ENCODE results near the gene ZNF664.

The ZNF664 gene

DNA sequence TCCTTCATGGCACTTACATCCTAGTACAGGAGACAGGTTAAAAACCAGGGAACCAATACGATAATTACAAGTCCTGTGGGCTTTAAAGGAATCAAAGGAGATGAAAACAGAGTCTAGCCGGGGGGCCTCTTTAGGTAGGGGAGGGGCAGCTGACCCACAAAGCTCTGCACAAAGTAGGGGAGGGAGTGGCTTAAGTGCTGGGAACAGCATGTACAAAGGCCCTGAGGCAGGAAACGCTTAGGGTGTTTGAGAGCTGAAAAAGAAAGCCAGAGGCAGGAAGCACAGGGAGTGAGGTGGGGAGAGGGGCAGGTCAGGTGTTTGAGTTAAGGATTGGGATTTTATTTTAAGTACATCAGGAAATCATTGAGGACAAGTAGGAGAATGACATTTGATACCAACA is 37.7 kb downstream of the ZNF664 start:
- DNase-seq (ENCODE audit: low read depth), result no peak

DNA sequence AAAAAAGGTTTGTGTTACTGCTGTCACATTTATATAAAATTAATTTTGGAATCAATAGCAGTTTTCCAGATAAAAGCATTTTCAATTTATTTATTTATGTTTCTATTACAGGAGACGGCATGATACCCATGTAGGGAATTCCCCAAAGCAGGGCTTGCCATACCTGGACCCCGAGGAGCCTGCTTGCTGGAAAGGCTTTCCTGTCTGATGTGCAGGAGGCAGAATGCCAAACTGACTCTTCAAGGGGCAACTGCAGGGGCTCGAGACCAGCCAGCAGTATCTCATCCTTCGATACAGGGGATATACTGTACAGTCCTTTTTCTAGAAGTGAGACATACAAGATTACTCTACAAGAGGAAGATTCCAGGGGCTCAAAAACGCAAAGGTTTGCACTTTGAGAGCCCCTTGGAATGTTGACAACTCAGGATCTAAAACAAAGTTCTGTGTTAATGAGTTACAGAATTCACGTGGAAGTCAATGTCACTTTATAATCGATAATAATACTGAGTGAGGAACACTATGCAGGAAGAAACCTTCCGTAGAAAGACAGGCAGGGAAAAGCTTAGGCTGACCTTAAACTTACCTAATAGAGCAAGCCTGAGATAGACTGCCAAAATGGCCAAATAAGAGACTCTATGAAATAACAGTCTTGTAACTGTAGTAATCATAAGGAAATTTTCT is 38.6 kb downstream of the ZNF664 start:
- DNase-seq (ENCODE audit: low read depth), result no peak

GRCh38 chr12:124013073-124013472 is 40.1 kb downstream of the ZNF664 start:
- no peak for DNase-seq (ENCODE audit: low read depth)

GRCh38 chr12:124015494-124016461 is 42.8 kb downstream of the ZNF664 start:
- DNase-seq (ENCODE audit: low read depth), result no peak

GRCh38 chr12:124017064-124017463 is 44.0 kb downstream of the ZNF664 start:
- no peak for DNase-seq (ENCODE audit: low read depth)

DNA sequence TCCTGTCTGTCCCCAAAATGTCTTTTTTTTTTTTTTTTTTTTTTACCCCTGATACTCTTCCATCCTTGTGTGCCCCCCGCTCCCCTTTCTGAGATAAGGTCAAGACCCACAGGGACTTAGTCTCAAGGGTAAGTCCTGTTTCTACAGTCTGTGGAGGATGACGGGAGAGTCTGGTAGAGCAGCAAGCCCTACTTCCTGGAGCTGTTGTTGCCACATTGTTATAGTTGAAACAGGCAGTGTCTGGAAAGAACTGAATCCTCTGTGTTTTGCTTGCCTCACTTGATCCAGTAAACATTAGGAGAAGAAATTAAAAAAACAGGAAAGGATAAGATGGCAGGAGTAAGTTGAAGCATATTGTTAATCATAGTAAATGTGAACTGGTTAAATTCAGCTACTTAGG is 45.5 kb downstream of the ZNF664 start:
- DNase-seq (ENCODE audit: low read depth), result no peak

GRCh38 chr12:124019115-124019514 is 46.1 kb downstream of the ZNF664 start:
- no peak for DNase-seq (ENCODE audit: low read depth)

DNA sequence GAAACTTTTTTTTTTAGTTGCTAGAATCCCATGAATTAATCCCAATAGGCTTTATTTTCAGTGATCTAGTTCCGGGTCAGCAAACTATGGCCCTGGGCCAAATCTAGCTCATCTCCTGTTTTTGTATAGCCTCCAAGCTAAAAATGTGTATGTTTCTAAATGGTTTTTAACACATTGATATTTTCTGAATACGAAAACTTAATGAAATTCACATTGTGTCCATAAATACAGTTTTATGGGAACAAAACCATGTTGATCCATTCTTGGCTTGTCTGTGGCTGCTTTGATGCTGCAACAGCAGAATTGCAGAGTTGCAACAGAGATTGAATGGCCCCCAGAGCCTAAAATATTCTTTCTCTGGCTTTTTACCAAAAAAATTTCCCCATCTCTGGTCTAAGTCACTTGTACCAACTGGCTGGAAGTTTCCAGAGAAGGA is 47.5 kb downstream of the ZNF664 start:
- DNase-seq (ENCODE audit: low read depth), result no peak

DNA sequence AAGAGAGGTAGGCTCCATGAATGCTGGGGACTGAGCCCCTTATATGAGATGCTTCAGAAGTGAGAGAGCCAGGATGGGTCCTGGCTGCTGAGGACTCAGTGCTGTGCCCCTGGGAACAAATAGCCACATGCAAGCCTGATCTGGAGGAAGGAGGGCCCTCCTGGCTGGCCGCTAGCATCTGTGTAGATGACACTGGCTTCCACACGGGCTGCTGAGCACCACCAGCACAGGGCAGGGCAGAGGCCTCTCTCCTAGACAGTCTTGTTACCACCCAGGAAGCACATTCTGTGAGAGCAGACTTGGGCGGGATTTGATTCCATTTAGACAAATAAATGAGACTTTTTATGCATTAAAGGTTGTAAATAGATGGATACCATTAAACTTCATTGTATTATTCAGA is 48.0 kb downstream of the ZNF664 start:
- DNase-seq (ENCODE audit: low read depth), result no peak

GRCh38 chr12:124022161-124022560 is 49.1 kb downstream of the ZNF664 start:
- no peak for DNase-seq (ENCODE audit: low read depth)

DNA sequence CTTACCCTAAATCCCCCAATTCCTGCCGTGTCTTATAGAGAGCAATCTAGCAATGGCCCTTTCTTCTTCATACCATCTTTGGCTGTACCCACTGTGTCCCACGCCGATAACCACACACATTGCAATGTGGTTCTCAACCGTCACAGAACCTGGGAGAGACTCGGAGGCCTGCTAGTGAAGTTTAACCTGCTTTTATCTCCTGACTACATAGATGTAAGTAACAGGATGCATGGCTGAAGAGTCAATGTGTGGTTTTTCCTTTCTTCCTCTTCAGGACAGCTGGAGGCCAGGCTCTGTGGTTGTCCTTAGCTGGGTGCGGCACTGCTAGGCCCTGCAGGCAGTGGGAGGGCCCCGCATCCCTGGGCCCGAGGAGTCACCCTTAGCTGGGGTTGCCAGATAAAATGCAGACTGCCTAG is 51.3 kb downstream of the ZNF664 start:
- peak; percentile 57 for DNase-seq (ENCODE audit: low read depth)

GRCh38 chr12:124024776-124025175 is 51.8 kb downstream of the ZNF664 start:
- DNase-seq (ENCODE audit: low read depth), result no peak

GRCh38 chr12:124025661-124026060 is 52.6 kb downstream of the ZNF664 start:
- DNase-seq (ENCODE audit: low read depth), result no peak

- DNase-seq (ENCODE audit: low read depth), result no peak
These were observed 54.0 kb downstream of the ZNF664 start for GRCh38 chr12:124026755-124027745.

DNA sequence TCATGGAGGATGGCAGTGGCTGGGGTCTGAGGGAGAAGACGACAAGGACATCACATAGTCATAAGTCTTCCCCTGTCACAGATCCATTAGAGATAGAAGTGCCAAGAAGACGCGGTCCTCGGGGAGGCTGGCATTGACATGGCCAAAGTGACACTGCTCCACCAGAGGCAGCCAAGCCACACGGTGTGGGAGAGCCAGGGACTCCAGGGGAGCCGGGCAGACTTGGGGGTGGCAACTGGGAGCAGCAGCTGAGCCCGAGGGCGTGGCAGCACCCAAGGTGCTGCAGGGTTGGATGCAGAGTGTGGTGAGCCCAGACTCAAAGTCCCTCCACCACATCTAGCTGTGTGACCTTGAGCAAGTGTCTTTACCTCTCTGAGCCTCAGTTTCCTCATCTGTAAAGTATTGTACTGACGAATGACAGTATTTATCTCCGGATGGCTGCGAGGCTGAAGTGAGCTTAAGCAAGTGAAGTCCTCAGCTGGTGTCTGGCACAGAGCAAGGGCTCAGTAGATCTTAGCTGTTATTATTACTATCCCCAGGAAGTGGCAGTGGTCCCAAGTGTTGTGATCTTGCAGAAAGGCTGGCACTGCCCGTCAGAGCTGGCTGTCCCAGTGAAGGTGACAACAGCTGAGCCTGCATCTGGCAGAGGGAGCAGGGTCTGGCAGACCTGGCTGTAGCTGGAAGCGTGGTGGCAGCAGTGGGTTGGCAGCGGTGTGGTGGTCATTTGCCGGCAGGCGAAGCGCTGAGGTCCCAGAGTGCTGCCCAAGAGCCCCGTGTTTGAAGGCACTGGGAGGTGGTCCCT is 54.9 kb downstream of the ZNF664 start:
- DNase-seq (ENCODE audit: low read depth), result no peak

- no peak for DNase-seq (ENCODE audit: low read depth)
These were observed 55.5 kb downstream of the ZNF664 start for GRCh38 chr12:124028555-124028925.

- no peak for DNase-seq (ENCODE audit: low read depth)
These were observed 57.0 kb downstream of the ZNF664 start for GRCh38 chr12:124030008-124030407.

DNA sequence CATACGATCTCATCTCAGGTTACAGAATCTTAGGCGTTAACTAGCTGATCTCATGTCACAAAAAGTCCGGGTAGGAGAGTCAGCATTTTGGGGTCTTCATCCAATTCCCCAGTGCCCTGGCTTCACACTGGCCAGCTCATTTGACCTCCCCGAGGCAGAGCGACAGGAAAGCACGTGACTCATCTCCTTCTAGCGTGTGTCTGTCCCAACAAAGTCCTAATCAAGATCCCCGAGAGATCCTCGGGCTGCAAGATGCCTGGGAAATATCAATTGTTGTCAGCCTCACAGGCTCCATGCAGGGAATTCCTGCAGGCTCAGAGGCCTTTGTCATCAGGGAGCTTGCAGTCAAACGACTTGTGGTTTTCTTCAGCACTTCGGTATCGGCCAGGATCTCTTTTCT is 57.5 kb downstream of the ZNF664 start:
- no peak for DNase-seq (ENCODE audit: low read depth)

DNA sequence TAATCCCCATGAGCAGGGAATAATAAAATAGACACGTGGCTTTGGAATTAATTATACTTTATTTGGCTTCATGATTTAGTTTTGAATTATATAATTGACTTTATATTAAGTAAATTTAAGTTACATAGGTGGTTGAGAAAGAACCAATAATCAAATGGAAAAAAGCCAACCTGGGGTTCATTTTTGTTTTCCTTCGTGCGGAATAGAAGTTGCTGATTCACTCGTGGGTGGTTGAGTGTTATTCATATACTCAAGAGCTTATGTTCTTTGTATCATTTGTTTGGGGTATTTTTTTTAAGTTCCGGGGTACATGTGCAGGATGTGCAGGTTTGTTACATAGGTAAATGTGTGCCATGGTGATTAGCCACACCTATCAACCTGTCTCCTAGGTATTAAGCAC is 58.0 kb downstream of the ZNF664 start:
- DNase-seq (ENCODE audit: low read depth), result no peak

- no peak for DNase-seq (ENCODE audit: low read depth)
These were observed 59.4 kb downstream of the ZNF664 start for GRCh38 chr12:124032265-124032886.

GRCh38 chr12:124033859-124034258 is 60.8 kb downstream of the ZNF664 start:
- no peak for DNase-seq (ENCODE audit: low read depth)
